ENCODE measurements around the gene NWD2. TPM values are rescaled to one million over a fixed set of nuclear protein-coding genes. Genes with fewer than 3 reads are reported as not detected.

The NWD2 gene
- total and polyA plus RNA-seq, 10 of the 15 experiments (the other 5 are each of a cell fraction or from before 2014, with no cell fraction given), result not detected

DNA sequence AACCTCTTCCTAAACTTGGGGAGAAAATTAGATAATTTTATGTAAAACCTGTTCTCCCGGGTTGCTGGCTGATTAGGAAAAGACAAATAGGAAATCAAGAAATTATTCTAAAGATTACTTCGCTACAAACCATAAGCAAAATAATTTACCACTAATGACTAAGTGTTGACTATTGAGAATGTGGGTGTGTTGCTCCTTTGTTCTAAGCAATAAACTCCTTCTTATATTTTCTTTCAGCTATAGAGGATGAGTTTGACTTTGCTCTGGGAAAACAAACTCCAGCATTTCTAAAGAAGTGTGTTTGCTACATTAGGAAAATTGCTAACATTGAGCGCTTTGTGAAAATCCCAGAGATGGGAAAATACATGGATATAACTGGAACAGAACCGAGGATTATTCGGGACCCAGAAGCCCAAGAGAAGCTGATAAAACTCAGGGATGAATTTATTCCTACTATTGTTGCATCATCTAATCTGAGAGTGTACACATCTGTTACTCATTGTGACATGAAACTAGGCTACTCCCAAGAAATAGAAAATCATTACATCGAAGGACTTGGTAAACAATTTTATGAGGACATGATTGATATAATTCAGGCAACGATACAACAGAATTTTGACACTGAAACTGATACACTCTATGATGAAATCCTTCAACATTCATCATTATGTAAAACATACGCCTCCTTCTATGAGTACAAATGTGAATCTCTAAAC, 194.2 kb downstream of the NWD2 start (continued):
- TF ChIP-seq, protein P1, sequence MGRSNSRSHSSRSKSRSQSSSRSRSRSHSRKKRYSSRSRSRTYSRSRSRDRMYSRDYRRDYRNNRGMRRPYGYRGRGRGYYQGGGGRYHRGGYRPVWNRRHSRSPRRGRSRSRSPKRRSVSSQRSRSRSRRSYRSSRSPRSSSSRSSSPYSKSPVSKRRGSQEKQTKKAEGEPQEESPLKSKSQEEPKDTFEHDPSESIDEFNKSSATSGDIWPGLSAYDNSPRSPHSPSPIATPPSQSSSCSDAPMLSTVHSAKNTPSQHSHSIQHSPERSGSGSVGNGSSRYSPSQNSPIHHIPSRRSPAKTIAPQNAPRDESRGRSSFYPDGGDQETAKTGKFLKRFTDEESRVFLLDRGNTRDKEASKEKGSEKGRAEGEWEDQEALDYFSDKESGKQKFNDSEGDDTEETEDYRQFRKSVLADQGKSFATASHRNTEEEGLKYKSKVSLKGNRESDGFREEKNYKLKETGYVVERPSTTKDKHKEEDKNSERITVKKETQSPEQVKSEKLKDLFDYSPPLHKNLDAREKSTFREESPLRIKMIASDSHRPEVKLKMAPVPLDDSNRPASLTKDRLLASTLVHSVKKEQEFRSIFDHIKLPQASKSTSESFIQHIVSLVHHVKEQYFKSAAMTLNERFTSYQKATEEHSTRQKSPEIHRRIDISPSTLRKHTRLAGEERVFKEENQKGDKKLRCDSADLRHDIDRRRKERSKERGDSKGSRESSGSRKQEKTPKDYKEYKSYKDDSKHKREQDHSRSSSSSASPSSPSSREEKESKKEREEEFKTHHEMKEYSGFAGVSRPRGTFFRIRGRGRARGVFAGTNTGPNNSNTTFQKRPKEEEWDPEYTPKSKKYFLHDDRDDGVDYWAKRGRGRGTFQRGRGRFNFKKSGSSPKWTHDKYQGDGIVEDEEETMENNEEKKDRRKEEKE (IDR thresholded peaks at IDR 0.05), result no peak
- TF ChIP-seq CEBPB (IDR thresholded peaks at IDR 0.05; ENCODE audit: borderline replicate concordance in 1 of 2, low read depth in 2 of 2, low read length in 2 of 2) (no peak), TCF3 (IDR thresholded peaks at IDR 0.05; ENCODE audit: borderline replicate concordance, insufficient read depth, low read depth, low read length) (no peak)

DNA sequence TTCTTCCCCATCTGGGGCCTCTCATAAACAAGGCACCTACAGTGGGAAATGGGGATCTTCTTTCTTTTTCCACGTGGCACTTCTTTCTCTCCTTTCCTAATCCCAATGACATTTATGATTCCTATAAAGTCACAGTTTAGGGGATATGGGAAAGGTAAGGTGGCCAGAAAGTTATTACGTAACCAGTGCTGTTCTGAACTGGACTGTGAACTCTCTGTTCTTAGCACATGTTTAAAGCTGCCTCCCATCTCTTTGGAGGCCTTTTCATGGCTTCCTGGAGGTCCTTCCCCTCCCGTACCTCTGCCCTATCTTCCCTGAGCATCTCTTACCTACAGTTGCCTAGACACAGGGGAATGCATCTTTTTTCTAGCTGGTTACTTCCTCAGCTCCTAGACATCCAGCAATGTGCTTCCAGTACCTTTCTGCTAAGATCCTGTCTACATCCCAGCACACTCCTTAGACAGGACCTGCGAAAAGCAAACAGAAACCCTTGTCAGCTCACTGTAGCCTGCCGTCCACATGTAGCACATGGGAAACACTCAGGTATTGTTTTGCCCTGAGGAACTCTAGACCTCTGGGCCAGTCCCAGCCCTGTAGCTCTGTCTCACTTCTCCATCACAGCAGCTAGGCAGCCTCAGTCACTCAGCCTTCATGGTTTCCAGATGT, 195.4 kb downstream of the NWD2 start:
- ChIA-PET SMC1A (ENCODE audit: uncharacterized antibody, unreplicated experiment) (interaction anchor here (0.6 to 1.2 kb wide), 4 partner anchors 9 to 470 kb away, joined by 3 read pairs; no protein-coding TSS in a partner anchor), CTCF (interaction anchor here (1.5 to 1.8 kb wide), 2 partner anchors 15 to 50 kb away, joined by 3 to 6 read pairs; no protein-coding TSS in a partner anchor), POLR2A (no interaction called here), RAD21 (ENCODE audit: unreplicated experiment) (interaction anchor here (1.3 kb wide), 1 partner anchor 12 kb away, joined by 4 read pairs; no protein-coding TSS in a partner anchor)
- H3K36me3 ChIP-seq (ENCODE audit: control insufficient read depth in 2 of 2, insufficient read depth in 2 of 2, low read length in 1 of 2), result no peaks in the 10 kb centered on the region
- ATAC-seq (peak; percentile 57), DNase-seq (ENCODE audit: low read depth, low spot score) (no peak), FAIRE-seq (no peak)
- H3K27me3 ChIP-seq (replicated peaks in 1 of 2; ENCODE audit: control insufficient read depth in 2 of 2, insufficient read depth in 2 of 2, low read length in 1 of 2), result no peaks in the 10 kb centered on the region
- no peak overlapping the region for H3K4me2 ChIP-seq (ENCODE audit: control insufficient read depth, insufficient read depth)
- in situ Hi-C loops (cut with MboI) (no loop called here), intact Hi-C loops (cut with micrococcal nuclease; ENCODE audit: unreplicated experiment) (loop anchor here (10.0 kb wide), 1 partner anchor 325 kb away; no protein-coding TSS in a partner anchor)
- 27% methylated on average over 5 of the region's 5 CpGs for WGBS (ENCODE audit: insufficient coverage, insufficient replicate concordance, low lambda C conversion rate, missing lambda C conversion rate)
- TF ChIP-seq JUND (IDR thresholded peaks at IDR 0.05; ENCODE audit: low read depth, low read length) (no peak), GABPA (IDR thresholded peaks at IDR 0.05; ENCODE audit: low read depth) (no peak), TCF12 (IDR thresholded peaks at IDR 0.05; ENCODE audit: low read depth, low read length) (no peak)
- TF ChIP-seq, protein P2, sequence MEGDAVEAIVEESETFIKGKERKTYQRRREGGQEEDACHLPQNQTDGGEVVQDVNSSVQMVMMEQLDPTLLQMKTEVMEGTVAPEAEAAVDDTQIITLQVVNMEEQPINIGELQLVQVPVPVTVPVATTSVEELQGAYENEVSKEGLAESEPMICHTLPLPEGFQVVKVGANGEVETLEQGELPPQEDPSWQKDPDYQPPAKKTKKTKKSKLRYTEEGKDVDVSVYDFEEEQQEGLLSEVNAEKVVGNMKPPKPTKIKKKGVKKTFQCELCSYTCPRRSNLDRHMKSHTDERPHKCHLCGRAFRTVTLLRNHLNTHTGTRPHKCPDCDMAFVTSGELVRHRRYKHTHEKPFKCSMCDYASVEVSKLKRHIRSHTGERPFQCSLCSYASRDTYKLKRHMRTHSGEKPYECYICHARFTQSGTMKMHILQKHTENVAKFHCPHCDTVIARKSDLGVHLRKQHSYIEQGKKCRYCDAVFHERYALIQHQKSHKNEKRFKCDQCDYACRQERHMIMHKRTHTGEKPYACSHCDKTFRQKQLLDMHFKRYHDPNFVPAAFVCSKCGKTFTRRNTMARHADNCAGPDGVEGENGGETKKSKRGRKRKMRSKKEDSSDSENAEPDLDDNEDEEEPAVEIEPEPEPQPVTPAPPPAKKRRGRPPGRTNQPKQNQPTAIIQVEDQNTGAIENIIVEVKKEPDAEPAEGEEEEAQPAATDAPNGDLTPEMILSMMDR (IDR thresholded peaks at IDR 0.05 in 2 of 3, conservative IDR thresholded peaks at IDR 0.05 in 1 of 3; ENCODE audit: control insufficient read depth in 2 of 3, extremely low read depth in 1 of 3, insufficient read depth in 1 of 3, low read depth in 3 of 3, low read length in 3 of 3), result no peak
- no peaks in the 10 kb centered on the region for H4K20me1 ChIP-seq (ENCODE audit: control insufficient read depth, insufficient read depth)
- H3K9ac ChIP-seq (ENCODE audit: control insufficient read depth, insufficient read depth, low read length), result no peak overlapping the region
- no peak overlapping the region for H3K27ac ChIP-seq (ENCODE audit: control insufficient read depth, insufficient read depth)
- H3K4me1 ChIP-seq (ENCODE audit: control insufficient read depth, insufficient read depth, low read length), result no peaks in the 10 kb centered on the region
- no peak overlapping the region for H3K4me3 ChIP-seq
- H3K9me3 ChIP-seq (replicated peaks; ENCODE audit: control insufficient read depth, insufficient read depth, low read length), result no peaks in the 10 kb centered on the region
- no peak overlapping the region for H2AFZ ChIP-seq (ENCODE audit: control insufficient read depth, low read depth, low read length)
- BruUV-seq (replicated peaks), result no TSS peak
- no peaks in the 10 kb centered on the region for H3K79me2 ChIP-seq (ENCODE audit: control insufficient read depth, insufficient read depth, low read length)
